ENCODE measurements around the gene CDH4. TPM values are rescaled to one million over a fixed set of nuclear protein-coding genes. Genes with fewer than 3 reads are reported as not detected.
A peak's percentile ranks its signal among the peaks of the same experiment; 100 is the strongest.

The CDH4 gene
- total RNA-seq, 2 experiments from 2014 or later, result 0.11 to 0.18 TPM

DNA sequence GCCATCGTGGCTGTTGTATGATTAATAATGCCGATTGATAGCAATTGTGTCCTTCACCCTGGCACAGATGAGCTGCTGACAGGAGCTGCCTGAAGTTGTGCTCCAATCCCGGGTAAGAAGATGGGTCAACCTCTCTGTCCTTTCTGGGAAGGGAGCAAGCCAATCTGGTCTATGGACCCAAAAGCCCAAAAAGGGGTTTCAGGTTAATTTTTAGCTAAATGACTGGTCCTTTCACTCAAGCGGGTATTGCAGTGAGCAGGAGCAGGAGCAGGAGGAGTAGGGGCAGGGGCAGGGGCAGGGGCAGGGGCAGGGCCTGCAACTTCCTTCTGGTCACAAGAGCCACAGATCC, 648.9 kb downstream of the CDH4 start:
- no peaks in the 10 kb centered on the region for H3K4me1 Mint-ChIP-seq (ENCODE audit: low read depth)
- no peaks in the 10 kb centered on the region for H3K9me3 Mint-ChIP-seq
- TF ChIP-seq, protein P1, sequence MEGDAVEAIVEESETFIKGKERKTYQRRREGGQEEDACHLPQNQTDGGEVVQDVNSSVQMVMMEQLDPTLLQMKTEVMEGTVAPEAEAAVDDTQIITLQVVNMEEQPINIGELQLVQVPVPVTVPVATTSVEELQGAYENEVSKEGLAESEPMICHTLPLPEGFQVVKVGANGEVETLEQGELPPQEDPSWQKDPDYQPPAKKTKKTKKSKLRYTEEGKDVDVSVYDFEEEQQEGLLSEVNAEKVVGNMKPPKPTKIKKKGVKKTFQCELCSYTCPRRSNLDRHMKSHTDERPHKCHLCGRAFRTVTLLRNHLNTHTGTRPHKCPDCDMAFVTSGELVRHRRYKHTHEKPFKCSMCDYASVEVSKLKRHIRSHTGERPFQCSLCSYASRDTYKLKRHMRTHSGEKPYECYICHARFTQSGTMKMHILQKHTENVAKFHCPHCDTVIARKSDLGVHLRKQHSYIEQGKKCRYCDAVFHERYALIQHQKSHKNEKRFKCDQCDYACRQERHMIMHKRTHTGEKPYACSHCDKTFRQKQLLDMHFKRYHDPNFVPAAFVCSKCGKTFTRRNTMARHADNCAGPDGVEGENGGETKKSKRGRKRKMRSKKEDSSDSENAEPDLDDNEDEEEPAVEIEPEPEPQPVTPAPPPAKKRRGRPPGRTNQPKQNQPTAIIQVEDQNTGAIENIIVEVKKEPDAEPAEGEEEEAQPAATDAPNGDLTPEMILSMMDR (IDR thresholded peaks at IDR 0.05), result no peak
- CTCF ChIA-PET, result no interaction called here
- intact Hi-C loops (cut with micrococcal nuclease), result no loop called here
- H3K27ac Mint-ChIP-seq, result no peak overlapping the region
- H3K36me3 Mint-ChIP-seq (ENCODE audit: low read depth), result no peaks in the 10 kb centered on the region
- ATAC-seq, result no peak
- H3K27me3 Mint-ChIP-seq, result no peaks in the 10 kb centered on the region
- POLR2A ChIA-PET, result no interaction called here
- DNase-seq, result no peak
- H3K4me3 Mint-ChIP-seq, result no peak overlapping the region

DNA sequence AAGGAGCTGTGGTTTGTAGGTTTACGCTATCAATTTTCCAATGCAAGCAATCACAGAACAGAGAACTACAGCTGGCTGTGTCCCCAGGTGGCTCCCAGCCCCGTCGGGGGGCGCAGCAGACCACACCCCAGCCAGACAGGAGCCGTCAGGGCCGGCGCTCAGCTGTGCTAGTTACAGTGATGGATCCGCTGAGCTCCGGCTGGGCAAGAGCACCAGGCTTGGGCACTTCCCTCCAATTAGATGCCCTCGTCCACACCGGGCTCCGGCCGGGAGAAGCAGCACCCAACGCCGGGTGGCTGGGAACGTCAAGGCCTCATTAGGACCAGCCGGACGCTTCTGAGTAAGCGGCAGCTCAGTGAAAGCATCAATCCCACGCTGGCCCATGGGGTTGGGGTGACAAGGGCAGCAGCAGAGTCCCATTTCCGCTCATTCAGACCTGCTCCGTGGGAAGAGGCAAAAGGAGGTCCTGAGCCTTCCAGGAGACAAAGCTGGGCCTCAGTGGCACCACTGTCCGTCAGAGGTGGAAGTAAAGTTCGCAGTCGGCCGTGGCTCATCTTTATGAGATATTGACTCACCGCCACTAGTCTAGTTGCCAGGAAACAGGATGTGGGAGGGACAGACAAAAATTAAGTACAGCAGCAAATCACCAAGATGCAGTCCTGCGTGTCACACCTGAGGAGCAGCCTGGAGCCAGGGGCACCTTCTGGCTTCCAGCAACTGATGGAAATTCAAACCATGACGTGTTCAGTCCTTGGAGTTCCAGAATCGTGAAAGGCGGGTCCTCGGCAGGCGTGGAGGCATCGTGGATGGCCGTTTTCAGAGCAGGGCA, 649.5 kb downstream of the CDH4 start:
- Mint-ChIP-seq H3K27ac (no peak overlapping the region), H3K9me3 (no peaks in the 10 kb centered on the region), H3K4me3 (no peak overlapping the region), H3K27me3 (no peaks in the 10 kb centered on the region), H3K36me3 (ENCODE audit: low read depth) (no peaks in the 10 kb centered on the region), H3K4me1 (ENCODE audit: low read depth) (no peaks in the 10 kb centered on the region)
- ATAC-seq, result no peak
- ChIA-PET CTCF (no interaction called here), POLR2A (no interaction called here)
- DNase-seq, result peak; percentile 9
- TF ChIP-seq, protein P1 (IDR thresholded peaks at IDR 0.05), result no peak
- intact Hi-C loops (cut with micrococcal nuclease), result no loop called here

DNA sequence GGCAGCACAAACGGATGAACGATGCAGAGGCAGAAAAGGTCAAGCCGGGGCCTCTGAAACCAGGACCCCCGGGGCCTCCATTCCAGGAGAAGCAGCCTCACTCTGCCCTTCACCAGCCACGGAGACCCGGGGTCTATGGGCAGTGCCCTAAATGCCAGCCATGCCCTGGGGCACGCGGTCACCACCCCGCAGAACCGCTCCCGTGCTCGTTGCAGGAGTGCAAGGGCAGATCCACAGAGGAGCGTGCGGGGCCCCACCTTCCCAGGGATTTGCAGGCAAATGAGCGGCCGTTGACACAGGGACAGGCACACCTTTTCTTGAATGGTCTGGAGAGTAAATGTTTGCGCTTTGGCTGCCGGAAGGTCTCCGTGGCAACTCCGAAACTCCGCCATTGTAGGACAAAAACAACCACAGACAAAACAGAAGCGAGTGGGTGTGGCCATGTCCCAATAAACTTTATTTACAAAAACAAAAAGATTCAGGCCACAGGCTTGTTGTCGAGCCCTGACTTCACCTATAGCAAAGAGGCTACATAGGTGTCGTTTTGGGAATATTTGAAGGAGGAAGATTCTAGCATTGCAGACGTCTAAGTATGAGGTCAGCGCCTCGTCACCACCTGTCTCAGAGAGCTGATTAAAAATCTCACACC, 650.3 kb downstream of the CDH4 start:
- Mint-ChIP-seq H3K27ac (no peak overlapping the region), H3K27me3 (no peaks in the 10 kb centered on the region), H3K4me1 (ENCODE audit: low read depth) (no peaks in the 10 kb centered on the region), H3K4me3 (no peak overlapping the region), H3K9me3 (no peaks in the 10 kb centered on the region), H3K36me3 (ENCODE audit: low read depth) (no peaks in the 10 kb centered on the region)
- TF ChIP-seq, protein P1 (IDR thresholded peaks at IDR 0.05), result no peak
- no peak for DNase-seq
- CTCF ChIA-PET, result no interaction called here
- no peak for ATAC-seq
- intact Hi-C loops (cut with micrococcal nuclease), result no loop called here
- POLR2A ChIA-PET, result no interaction called here

DNA sequence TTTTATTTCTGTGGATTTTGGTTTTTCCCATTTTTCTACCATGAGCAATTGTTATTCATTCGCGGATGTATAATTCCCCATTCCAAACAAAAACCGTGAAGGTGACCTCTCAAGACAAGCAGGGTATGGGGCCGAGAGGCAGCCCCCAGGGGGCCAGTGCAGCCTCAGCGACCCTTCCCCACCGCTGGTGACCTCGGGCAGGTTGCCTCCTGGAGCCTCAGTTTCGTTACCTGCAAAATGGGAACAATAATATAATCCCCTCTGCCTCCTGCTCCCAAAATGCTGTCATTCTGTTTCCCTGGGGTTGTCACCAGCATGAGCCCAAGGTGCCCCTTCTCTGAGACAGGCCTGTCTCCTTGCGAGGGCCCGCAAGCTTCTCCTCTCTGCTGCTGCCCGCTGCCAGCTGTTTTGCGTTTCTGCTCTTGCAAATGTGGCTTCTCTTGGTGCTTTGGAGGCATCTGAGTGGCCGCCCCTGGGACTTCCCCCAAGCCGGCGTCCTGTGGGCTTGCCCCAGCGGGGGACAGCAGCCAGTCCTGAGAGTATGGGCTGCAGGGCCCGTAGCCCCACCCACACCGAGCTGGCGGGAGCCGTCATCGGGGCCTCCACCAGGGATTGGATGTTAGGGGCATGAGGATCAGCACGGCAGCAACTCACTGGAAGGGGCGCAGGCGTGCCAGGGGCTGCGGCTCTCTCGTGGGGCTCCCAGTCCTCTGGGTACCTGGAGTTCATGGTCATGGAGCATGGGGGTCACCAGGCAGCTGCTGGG, 651.7 kb downstream of the CDH4 start:
- Mint-ChIP-seq H3K27me3 (no peaks in the 10 kb centered on the region), H3K4me1 (ENCODE audit: low read depth) (no peaks in the 10 kb centered on the region), H3K4me3 (no peak overlapping the region), H3K9me3 (no peaks in the 10 kb centered on the region), H3K36me3 (ENCODE audit: low read depth) (no peaks in the 10 kb centered on the region), H3K27ac (no peak overlapping the region)
- CTCF ChIA-PET, result no interaction called here
- ATAC-seq (no peak), DNase-seq (no peak)
- TF ChIP-seq, protein P1 (IDR thresholded peaks at IDR 0.05), result no peak
- POLR2A ChIA-PET, result no interaction called here
- intact Hi-C loops (cut with micrococcal nuclease), result no loop called here

DNA sequence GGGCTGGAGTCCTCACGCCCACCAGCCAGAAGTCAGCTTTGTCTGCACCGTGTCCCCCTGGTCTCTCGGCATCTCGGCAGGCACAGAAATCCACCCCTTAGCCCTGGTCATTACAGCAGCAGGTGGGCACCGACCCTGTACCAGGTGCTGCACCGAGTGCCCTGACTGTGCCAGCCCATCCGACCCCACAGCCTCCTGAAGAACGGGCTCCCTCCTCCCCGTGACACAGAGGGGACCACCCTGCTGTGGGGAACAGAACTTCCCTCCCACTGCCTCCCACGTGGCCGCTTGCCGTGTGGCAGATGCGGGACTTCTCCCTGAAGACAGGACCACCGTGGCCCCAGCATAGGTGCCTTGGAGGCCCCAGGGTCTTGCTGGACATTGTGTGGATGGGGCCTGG, 652.4 kb downstream of the CDH4 start:
- Mint-ChIP-seq H3K27ac (no peak overlapping the region), H3K27me3 (no peaks in the 10 kb centered on the region), H3K9me3 (no peaks in the 10 kb centered on the region), H3K4me1 (ENCODE audit: low read depth) (no peaks in the 10 kb centered on the region), H3K4me3 (no peak overlapping the region), H3K36me3 (ENCODE audit: low read depth) (no peaks in the 10 kb centered on the region)
- CTCF ChIA-PET, result no interaction called here
- POLR2A ChIA-PET, result no interaction called here
- intact Hi-C loops (cut with micrococcal nuclease), result no loop called here
- no peak for ATAC-seq
- DNase-seq, result no peak
- TF ChIP-seq, protein P1 (IDR thresholded peaks at IDR 0.05), result no peak
